Peyer's patch (tissue), 4 donors: ENCODE measurements around the gene MLXIPL.

ENCODE experiments used
- CTCF ChIP-seq, 6 experiments: fragments of 450-650 bp in 4 of 6; fragments of 200-600 bp in 2 of 6; sonication (generic) in 1 of 6; IDR thresholded peaks; one replicate each; pipeline ENCODE4 v1.5.1; 2017 to 2019; ENCODE audit warnings: antibody characterized with exemption in 6 of 6, mild to moderate bottlenecking in 3 of 6, moderate library complexity in 1 of 6
- POLR2A ChIP-seq, 2 donors: fragments of 450-650 bp; IDR thresholded peaks; one replicate each; pipeline ENCODE4 v1.5.1; 2017; ENCODE audit warnings: antibody characterized with exemption in 2 of 2, mild to moderate bottlenecking in 2 of 2, moderate library complexity in 2 of 2

GRCh38 chr7:73623798-73624668 lies at the start of gene MLXIPL:
- TF ChIP-seq CTCF (IDR thresholded peaks at IDR 0.05) (no peak), POLR2A (IDR thresholded peaks at IDR 0.05) (peak; percentile 90 to 92)
